GM12878 (cell line): ENCODE results near the gene ARHGAP26.

Source experiments
- CBFB ChIP-seq: IDR thresholded peaks from 2 replicates; pipeline ENCODE4 v1.6.1; 2016; ENCODE audit warnings: antibody characterized with exemption, low read depth
- CHD2 ChIP-seq: IDR thresholded peaks from 2 replicates; pipeline ENCODE4 v1.6.1; 2011; ENCODE audit warnings: low read depth, low read length, improper control_type of control experiment, borderline replicate concordance
- ELK1 ChIP-seq: IDR thresholded peaks from 2 replicates; pipeline ENCODE4 v1.6.1; 2012; ENCODE audit warnings: low read depth, low read length, improper control_type of control experiment
- EZH2 ChIP-seq: IDR thresholded peaks from 2 replicates; pipeline ENCODE4 v1.6.1; 2012; ENCODE audit warnings: low read depth, mild to moderate bottlenecking, control low read depth, inconsistent platforms, low read length, borderline replicate concordance; ENCODE audit not compliant: control insufficient read depth
- GABPA ChIP-seq: IDR thresholded peaks from 2 replicates; pipeline ENCODE4 v1.6.1; 2014; ENCODE audit warnings: antibody characterized with exemption, low read depth, mild to moderate bottlenecking, inconsistent platforms
- NR2C2 ChIP-seq: IDR thresholded peaks from 2 replicates; pipeline ENCODE4 v1.6.1; 2011; ENCODE audit warnings: borderline replicate concordance, low read depth; ENCODE audit not compliant: control insufficient read depth, insufficient read length
- NRF1 ChIP-seq: conservative IDR thresholded peaks from 2 replicates; pipeline ENCODE4 v1.6.1; 2011; ENCODE audit warnings: mild to moderate bottlenecking, low read depth, low read length, improper control_type of control experiment
- POLR2AphosphoS5 ChIP-seq: IDR thresholded peaks from 2 replicates; pipeline ENCODE4 v1.6.1; 2011; ENCODE audit warnings: mild to moderate bottlenecking, low read length, inconsistent platforms
- RELA ChIP-seq: fragments of 450-650 bp; IDR thresholded peaks from 2 replicates; pipeline ENCODE4 v1.8.0; 2014; ENCODE audit warnings: borderline replicate concordance; ENCODE audit not compliant: partially characterized antibody
- RFX5 ChIP-seq: IDR thresholded peaks from 2 replicates; pipeline ENCODE4 v1.6.1; 2011; ENCODE audit warnings: low read depth, low read length, improper control_type of control experiment
- TAF1 ChIP-seq: IDR thresholded peaks from 2 replicates; pipeline ENCODE4 v1.6.1; 2011; ENCODE audit warnings: mild to moderate bottlenecking, low read depth, low read length, borderline replicate concordance
- YBX1 ChIP-seq: fragments of 450-650 bp; IDR thresholded peaks from 2 replicates; pipeline ENCODE4 v1.6.1; 2016; ENCODE audit warnings: antibody characterized with exemption
- ZSCAN29 ChIP-seq: fragments of 450-650 bp; IDR thresholded peaks from 2 replicates; pipeline ENCODE4 v1.6.1; 2017; ENCODE audit warnings: mild to moderate bottlenecking, moderate library complexity

GRCh38 chr5:143166661-143167420 is 396.7 kb downstream of the ARHGAP26 start:
- TF ChIP-seq RELA (no peak), ZSCAN29 (no peak), GABPA (no peak), POLR2AphosphoS5 (no peak), TAF1 (no peak), CBFB (no peak), RFX5 (no peak), ELK1 (no peak), EZH2 (no peak), NR2C2 (no peak), CHD2 (no peak), NRF1 (no peak), YBX1 (no peak)
